ENCODE results near the gene UBXN11.

GRCh38 chr1:26307363-26307781 is 936 bp upstream of the UBXN11 start:
- no peak for TF ChIP-seq BHLHE40 (IDR thresholded peaks at IDR 0.05; ENCODE audit: low read length)
- TF ChIP-seq CTCF (CRISPR knock-in tag; IDR thresholded peaks at IDR 0.05), result no peak
- no peak for TF ChIP-seq GZF1 (CRISPR knock-in tag; IDR thresholded peaks at IDR 0.05)
- no peak for TF ChIP-seq DNMT1 (CRISPR knock-in tag; IDR thresholded peaks at IDR 0.05)
- TF ChIP-seq NR0B2 (CRISPR knock-in tag; IDR thresholded peaks at IDR 0.05), result no peak
- TF ChIP-seq MAX (IDR thresholded peaks at IDR 0.05), result no peak
- no peak for TF ChIP-seq PBX3 (CRISPR knock-in tag; IDR thresholded peaks at IDR 0.05; ENCODE audit: borderline replicate concordance)
- TF ChIP-seq TP53 (CRISPR knock-in tag; conservative IDR thresholded peaks at IDR 0.05), result no peak
- TF ChIP-seq BRF2 (CRISPR knock-in tag; IDR thresholded peaks at IDR 0.05), result no peak
- no peak for TF ChIP-seq PAXIP1 (CRISPR knock-in tag; conservative IDR thresholded peaks at IDR 0.05)
- no peak for TF ChIP-seq ZNF232 (CRISPR knock-in tag; IDR thresholded peaks at IDR 0.05; ENCODE audit: borderline replicate concordance)
